ENCODE measurements around the gene ZNF783.
"Not testable (repeated sequence)": the region's sequence is repeated elsewhere in the genome, so short reads cannot be mapped to it uniquely, and the experiment has no call there.

Gene ZNF783

GRCh38 chr7:149224352-149224751, 37.6 kb upstream of the ZNF783 start:
- Histone ChIP-seq H3K4me3 (no peak overlapping the region), H3K4me2 (no peak overlapping the region), H3K27ac (no peak overlapping the region), H3K4me1 (peaks cover 0 to 21% (median 13%) of the 10 kb centered on the region in 10 experiments; a peak in 17 of 20 replicates), H4K20me1 (peaks cover 0 to 47% (median 14%) of the 10 kb centered on the region in 11 experiments; a peak in 10 of 22 replicates), H3K27me3 (no peaks in the 10 kb centered on the region), H3K9me3 (replicated peaks in 1 of 11) (no peaks in the 10 kb centered on the region), H3K9ac (no peak overlapping the region), H3K36me3 (peaks cover 47 to 75% (median 71%) of the 10 kb centered on the region in 11 experiments)
- no peak for TF ChIP-seq Cebpa-rat (IDR thresholded peaks at IDR 0.05)

GRCh38 chr7:149225106-149225505, 36.9 kb upstream of the ZNF783 start:
- Histone ChIP-seq H3K4me3 (no peak overlapping the region), H3K27ac (no peak overlapping the region), H3K4me1 (peaks cover 0 to 21% (median 15%) of the 10 kb centered on the region in 10 experiments; a peak in 17 of 20 replicates), H4K20me1 (peaks cover 0 to 39% (median 14%) of the 10 kb centered on the region in 11 experiments; a peak in 10 of 22 replicates), H3K27me3 (no peaks in the 10 kb centered on the region), H3K9me3 (replicated peaks in 1 of 11) (no peaks in the 10 kb centered on the region), H3K9ac (no peak overlapping the region), H3K4me2 (no peak overlapping the region), H3K36me3 (peaks cover 39 to 67% (median 63%) of the 10 kb centered on the region in 11 experiments)
- no peak for TF ChIP-seq Cebpa-rat (IDR thresholded peaks at IDR 0.05)

GRCh38 chr7:149225656-149226055, 36.3 kb upstream of the ZNF783 start:
- Histone ChIP-seq H4K20me1 (peaks cover 0 to 37% (median 14%) of the 10 kb centered on the region in 11 experiments; a peak in 10 of 22 replicates), H3K27ac (no peak overlapping the region), H3K4me2 (no peak overlapping the region), H3K27me3 (no peaks in the 10 kb centered on the region), H3K36me3 (peaks cover 39 to 62% (median 58%) of the 10 kb centered on the region in 11 experiments), H3K4me1 (peaks cover 0 to 21% (median 14%) of the 10 kb centered on the region in 10 experiments; a peak in 17 of 20 replicates), H3K9ac (no peak overlapping the region), H3K4me3 (no peak overlapping the region), H3K9me3 (replicated peaks in 1 of 11) (no peaks in the 10 kb centered on the region)
- TF ChIP-seq Cebpa-rat (IDR thresholded peaks at IDR 0.05) = no peak

GRCh38 chr7:149226366-149226765, 35.6 kb upstream of the ZNF783 start:
- not testable (repeated sequence) for H3K27me3 ChIP-seq; H3K27ac ChIP-seq; H3K4me2 ChIP-seq; H3K4me3 ChIP-seq; H3K9me3 ChIP-seq (replicated peaks in 1 of 11); H3K9ac ChIP-seq
- H3K4me1 ChIP-seq = peaks cover 0 to 21% (median 14%) of the 10 kb centered on the region in 10 experiments; a peak in 17 of 20 replicates
- H3K36me3 ChIP-seq = peaks cover 33 to 55% (median 51%) of the 10 kb centered on the region in 11 experiments
- peaks cover 0 to 30% (median 8%) of the 10 kb centered on the region in 11 experiments; a peak in 10 of 22 replicates for H4K20me1 ChIP-seq

- TF ChIP-seq Cebpa-rat (IDR thresholded peaks at IDR 0.05) = no peak
- no peak overlapping the region for H3K9ac ChIP-seq
Measured at GRCh38 chr7:149226840-149227494, 35.0 kb upstream of the ZNF783 start.

DNA sequence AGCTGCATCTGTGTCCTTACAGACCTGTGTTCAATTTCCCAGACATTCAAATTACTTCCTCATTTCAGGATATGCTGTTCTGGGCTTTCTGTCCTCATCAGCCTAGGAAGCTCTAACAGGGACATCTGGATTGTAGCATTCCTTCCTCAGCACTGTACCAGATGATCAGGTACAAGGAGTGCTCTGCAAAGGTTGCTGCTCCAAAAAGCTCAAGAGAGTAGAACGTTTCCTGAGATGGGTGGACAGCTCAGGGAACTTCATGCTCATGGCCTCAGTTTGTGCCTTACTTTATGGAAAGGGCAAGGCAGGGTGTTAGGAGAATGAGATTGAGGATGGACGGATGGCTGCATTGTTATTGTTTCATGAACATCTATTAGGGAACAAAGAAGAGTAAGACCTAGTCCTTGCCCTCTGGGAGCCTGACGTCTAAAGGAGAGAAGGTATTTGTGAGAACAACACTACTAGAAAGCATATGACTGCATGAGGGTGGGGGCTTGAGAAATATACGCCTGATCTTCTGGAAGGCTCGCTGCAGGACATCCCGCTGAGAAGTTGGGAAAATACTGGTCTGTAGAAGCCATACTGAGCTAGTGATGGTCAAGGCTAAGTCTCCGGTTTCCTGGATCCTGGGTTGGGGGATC, 33.0 kb upstream of the ZNF783 start:
- H3K27me3 ChIP-seq = no peaks in the 10 kb centered on the region
- H3K9me3 ChIP-seq (replicated peaks in 1 of 11) = no peaks in the 10 kb centered on the region
- peak overlapping the region in 8 of 11 experiments; percentile 4 to 50 (median 29); a peak in 11 of 22 replicates for H3K4me2 ChIP-seq
- peaks cover 0 to 21% (median 14%) of the 10 kb centered on the region in 10 experiments; a peak in 17 of 20 replicates for H3K4me1 ChIP-seq
- no peak overlapping the region for H3K27ac ChIP-seq
- peaks cover 19 to 34% (median 31%) of the 10 kb centered on the region in 11 experiments for H3K36me3 ChIP-seq
- H3K9ac ChIP-seq = no peak overlapping the region
- no peak for TF ChIP-seq Cebpa-rat (IDR thresholded peaks at IDR 0.05)
- peaks cover 0 to 20% (median 6%) of the 10 kb centered on the region in 11 experiments; a peak in 9 of 22 replicates for H4K20me1 ChIP-seq
- H3K4me3 ChIP-seq = no peak overlapping the region

More at GRCh38 chr7:149226840-149227494, 35.0 kb upstream of the ZNF783 start:
- H3K4me1 ChIP-seq = peaks cover 0 to 21% (median 14%) of the 10 kb centered on the region in 10 experiments; a peak in 17 of 20 replicates
- peaks cover 29 to 51% (median 46%) of the 10 kb centered on the region in 11 experiments for H3K36me3 ChIP-seq
- H3K27ac ChIP-seq = no peak overlapping the region
- H3K4me3 ChIP-seq = no peak overlapping the region
- H3K27me3 ChIP-seq = no peaks in the 10 kb centered on the region
- H3K9me3 ChIP-seq (replicated peaks in 1 of 11) = no peaks in the 10 kb centered on the region
- H3K4me2 ChIP-seq = no peak overlapping the region
- H4K20me1 ChIP-seq = peaks cover 0 to 27% (median 6%) of the 10 kb centered on the region in 11 experiments; a peak in 10 of 22 replicates

DNA sequence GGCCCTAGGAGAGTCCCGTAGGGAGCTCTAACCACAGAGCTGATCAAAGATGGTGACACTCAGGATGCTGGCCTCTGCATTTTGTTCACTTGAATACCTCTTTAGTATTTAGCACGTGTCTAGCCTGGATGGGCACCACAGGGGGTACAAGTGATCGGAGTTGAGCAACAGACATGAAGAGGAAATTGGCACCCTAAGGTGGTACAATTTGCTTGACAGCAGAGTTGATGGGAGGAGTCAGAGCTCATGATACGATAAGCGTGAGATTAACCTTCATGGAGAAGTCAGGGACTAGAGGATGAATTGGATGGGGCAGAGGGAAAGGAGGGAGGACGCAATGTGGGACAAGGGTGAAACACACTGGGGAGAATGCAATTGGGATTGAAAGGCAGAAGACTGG, 32.5 kb upstream of the ZNF783 start:
- Histone ChIP-seq H3K4me1 (peaks cover 0 to 21% (median 14%) of the 10 kb centered on the region in 10 experiments; a peak in 17 of 20 replicates), H3K4me2 (peak overlapping the region in 6 of 11 experiments; percentile 4 to 50 (median 36); a peak in 10 of 22 replicates), H3K4me3 (no peak overlapping the region), H3K36me3 (peaks cover 14 to 29% (median 26%) of the 10 kb centered on the region in 11 experiments), H3K9me3 (replicated peaks in 1 of 11) (no peaks in the 10 kb centered on the region), H4K20me1 (peaks cover 0 to 20% (median 6%) of the 10 kb centered on the region in 11 experiments; a peak in 9 of 22 replicates), H3K27ac (no peak overlapping the region), H3K27me3 (no peaks in the 10 kb centered on the region), H3K9ac (no peak overlapping the region)
- no peak for TF ChIP-seq Cebpa-rat (IDR thresholded peaks at IDR 0.05)

DNA sequence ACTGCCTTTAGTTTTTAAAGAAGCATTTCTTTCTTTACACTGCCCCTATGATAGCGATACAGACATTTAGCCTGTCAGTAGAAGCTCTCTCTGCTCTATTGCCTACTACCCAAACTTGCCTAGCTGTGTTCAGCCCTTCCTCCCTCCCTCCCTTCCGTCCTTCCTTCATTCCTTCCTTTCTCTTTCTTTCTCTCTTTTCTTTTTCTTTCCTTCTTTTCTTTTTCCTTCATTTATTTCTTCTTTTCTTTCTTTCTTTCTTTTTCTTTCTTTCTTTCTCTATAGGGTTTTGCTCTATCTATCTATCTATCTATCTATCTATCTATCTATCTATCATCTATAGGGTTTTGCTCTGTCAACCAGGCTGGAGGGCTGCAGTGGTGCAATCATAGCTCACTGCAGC, 29.6 kb upstream of the ZNF783 start:
- no peak for TF ChIP-seq Cebpa-rat (IDR thresholded peaks at IDR 0.05)
- Histone ChIP-seq H3K36me3 (peaks cover 0 to under 1% (median 0%) of the 10 kb centered on the region in 11 experiments; a peak in 1 of 22 replicates), H4K20me1 (peaks cover 0 to 7% (median 0%) of the 10 kb centered on the region in 11 experiments; a peak in 2 of 22 replicates), H3K27ac (no peak overlapping the region), H3K9ac (no peak overlapping the region), H3K4me1 (peaks cover 0 to 21% (median 14%) of the 10 kb centered on the region in 10 experiments; a peak in 17 of 20 replicates), H3K9me3 (replicated peaks in 1 of 11) (peaks cover 0 to 5% (median 0%) of the 10 kb centered on the region in 11 experiments; a peak in 2 of 22 replicates), H3K4me3 (no peak overlapping the region), H3K27me3 (no peaks in the 10 kb centered on the region), H3K4me2 (no peak overlapping the region)

DNA sequence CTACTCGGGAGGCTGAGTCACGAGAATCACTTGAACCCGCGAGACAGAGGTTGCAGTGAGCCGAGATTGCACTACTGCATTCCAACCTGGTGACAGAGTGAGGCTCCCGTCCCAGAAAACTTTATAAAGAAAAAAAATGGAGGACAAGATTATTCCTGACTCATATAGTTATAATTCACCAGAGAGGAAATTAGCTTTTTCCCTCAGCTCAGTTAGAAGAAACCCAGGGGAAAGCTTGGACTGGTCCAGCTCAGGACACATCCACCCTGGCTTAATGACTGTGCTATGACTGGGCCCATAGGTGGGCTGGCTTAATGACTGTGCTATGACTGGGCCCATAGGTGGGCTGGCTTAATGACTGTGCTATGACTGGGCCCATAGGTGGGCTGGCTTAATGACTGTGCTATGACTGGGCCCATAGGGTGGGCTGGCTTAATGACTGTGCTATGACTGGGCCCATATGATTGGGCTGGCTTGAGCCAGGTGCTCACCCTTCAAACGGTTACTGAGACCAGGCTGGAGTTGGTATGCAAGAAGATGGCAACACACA, 28.3 kb upstream of the ZNF783 start:
- not testable (repeated sequence) for H3K9me3 ChIP-seq (replicated peaks in 1 of 11); H3K4me2 ChIP-seq; H3K27ac ChIP-seq; H3K9ac ChIP-seq; H3K4me3 ChIP-seq; H3K36me3 ChIP-seq; H4K20me1 ChIP-seq; H3K27me3 ChIP-seq
- H3K4me1 ChIP-seq = peaks cover 4 to 14% (median 13%) of the 10 kb centered on the region in 10 experiments
